ENCODE results near the gene PTPN6.

Gene PTPN6

DNA sequence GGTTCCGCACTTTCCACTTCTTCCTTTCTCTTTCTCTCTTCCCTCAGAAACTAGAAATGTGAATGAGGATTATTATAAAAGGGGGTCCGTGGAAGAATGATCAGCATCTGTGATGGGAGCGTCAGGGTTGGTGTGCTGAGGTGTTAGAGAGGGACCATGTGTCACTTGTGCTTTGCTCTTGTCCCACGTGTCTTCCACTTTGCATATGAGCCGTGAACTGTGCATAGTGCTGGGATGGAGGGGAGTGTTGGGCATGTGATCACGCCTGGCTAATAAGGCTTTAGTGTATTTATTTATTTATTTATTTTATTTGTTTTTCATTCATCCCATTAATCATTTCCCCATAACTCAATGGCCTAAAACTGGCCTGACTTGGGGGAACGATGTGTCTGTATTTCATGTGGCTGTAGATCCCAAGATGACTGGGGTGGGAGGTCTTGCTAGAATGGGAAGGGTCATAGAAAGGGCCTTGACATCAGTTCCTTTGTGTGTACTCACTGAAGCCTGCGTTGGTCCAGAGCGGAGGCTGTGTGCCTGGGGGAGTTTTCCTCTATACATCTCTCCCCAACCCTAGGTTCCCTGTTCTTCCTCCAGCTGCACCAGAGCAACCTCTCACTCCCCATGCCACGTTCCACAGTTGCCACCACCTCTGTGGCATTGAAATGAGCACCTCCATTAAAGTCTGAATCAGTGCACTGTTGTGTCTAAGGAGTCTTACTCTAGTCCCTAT lies 28.0 kb upstream of the PTPN6 start:
- DNase-seq = no peak

GRCh38 chr12:6923851-6924250 lies 27.3 kb upstream of the PTPN6 start:
- DNase-seq = no peak

DNA sequence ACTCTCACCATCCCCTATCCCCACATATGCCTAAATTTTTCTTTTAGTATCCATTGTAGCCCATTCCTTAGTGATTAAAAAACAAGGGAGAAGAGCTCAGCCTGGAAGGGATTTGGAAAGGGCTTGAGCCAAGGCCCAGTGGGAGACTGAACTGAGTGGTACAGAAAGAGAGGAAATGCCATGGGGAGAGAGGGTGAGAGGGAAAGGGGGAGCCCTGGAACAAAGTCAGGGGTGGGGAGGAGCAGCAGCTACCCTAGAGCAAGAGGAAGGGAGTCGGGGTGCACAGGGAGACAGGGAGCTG lies 26.0 kb upstream of the PTPN6 start:
- no peak for DNase-seq

- peak; percentile 83 for DNase-seq
These were observed 25.4 kb upstream of the PTPN6 start for GRCh38 chr12:6925540-6926279.

DNA sequence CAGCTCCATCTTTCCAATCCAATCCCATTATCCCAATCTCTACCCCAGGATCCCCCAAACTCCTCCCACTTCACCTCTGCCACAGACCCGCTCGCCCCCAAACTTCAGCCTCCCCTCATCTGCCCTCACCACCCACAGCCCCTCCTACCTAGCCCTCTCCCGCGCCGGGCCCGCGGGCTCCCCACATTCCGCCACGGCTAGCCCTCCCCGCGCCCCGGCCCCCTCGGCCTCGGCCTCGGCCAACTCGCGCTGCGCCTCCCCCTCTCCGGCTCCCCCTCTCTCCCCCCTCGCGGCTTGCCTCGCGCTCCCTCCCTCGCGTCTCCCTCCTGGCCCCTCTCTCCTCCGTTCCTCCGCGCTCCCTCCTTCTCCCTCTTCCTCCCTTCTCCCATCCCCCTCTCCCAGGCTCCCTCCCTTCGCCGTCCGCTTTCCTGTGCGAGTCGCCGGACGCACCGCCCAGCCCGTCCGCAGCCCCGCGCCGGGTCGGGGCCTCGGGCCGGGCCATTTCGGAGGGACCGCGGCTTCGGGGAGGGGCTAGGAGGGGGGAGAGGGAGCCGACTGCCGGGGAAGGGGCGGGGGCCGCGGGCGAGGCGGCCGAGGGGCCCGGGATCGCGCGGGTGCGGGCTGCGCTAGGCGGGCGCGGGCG lies 23.7 kb upstream of the PTPN6 start, which contains the start of gene ATN1:
Gene ATN1, plus strand, starts transcription at position 581 of the 643 bp plus-strand sequence. CDS start 6,043 bp downstream, outside the sequence.
- peak; percentile 96 for DNase-seq

GRCh38 chr12:6928022-6928702 lies 23.0 kb upstream of the PTPN6 start:
- DNase-seq = peak; percentile 63

DNA sequence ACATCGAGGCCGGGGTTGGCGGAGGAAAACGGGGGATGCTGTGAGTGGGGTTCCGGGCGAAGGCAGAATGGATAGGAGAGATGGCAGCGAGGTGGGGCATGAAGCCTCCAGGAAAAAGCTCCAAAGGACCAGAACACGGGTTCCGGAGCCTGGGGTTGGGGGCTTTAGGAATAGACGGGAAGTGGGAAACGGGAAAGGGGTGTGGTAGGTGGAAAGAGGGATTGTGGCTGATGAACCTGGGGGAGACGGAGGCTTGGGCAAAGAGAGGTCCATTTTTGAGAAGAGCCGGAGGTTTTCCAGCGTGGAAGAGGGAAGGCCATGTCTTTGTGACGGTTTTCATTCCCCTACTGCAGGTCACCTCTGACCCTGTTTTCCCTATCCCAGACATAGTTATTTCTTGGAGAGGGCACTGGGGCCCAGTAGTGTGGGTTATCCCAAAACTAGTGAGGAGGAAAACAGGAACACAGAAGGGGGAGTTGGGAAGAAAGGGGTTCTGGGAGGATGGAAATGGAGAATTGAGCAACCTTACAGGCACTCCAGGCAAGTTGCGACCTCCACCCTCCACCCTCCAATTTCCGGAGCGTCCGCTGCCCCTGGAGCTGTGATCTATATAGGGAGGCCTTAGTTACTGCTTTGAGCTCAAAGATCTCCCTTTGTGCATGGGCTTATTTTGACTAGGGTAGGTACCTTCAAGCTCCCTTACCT lies 22.3 kb upstream of the PTPN6 start:
- no peak for DNase-seq

DNA sequence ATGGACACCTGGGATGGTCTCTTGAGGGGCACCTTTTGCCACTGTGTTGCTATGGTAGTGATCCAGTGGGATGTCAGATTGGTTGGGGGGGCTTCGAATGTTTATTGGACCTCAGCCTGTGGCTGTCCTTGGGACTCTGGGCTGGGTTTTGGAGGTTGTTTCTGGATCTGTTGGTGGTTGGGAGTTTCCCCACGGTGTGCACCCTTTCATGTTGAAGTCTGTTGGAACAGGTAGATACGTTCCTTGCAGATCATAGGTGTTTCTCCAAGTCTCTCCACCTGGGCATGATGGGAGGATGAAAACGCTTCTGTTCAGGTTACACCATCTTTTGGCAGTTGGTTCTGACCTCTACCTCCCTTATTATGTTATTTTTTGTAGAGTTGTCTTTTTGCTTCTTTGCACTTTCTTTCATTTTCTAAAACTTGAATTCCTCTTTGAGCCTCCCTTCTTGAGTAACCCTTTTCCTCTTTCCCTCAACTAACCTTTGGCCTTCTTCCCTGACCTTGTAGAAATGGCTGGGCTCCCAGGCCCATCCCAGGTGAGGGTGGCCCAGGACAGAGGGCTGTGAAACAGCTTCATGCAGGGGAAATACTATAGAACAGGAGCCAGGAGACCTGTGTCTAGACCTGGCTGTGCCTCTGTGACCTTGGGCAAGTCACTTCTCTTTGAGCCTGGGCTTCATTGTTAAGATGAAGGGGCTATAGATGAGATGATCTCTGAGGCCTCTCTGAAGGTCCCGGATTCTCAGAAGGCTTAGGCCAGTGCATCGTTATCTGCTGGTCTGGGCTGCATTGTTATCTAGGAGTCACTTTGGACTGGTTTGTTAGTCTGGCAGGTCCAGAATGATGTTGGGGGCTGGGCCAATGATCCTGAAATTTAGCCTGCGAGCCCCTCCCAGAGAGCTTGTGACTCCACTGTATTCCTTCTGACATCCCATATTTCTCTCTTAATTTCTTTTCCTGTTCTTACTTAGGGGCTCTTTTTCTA lies 21.4 kb upstream of the PTPN6 start:
- DNase-seq = no peak

GRCh38 chr12:6932766-6933165 lies 18.4 kb upstream of the PTPN6 start:
- DNase-seq = no peak

DNA sequence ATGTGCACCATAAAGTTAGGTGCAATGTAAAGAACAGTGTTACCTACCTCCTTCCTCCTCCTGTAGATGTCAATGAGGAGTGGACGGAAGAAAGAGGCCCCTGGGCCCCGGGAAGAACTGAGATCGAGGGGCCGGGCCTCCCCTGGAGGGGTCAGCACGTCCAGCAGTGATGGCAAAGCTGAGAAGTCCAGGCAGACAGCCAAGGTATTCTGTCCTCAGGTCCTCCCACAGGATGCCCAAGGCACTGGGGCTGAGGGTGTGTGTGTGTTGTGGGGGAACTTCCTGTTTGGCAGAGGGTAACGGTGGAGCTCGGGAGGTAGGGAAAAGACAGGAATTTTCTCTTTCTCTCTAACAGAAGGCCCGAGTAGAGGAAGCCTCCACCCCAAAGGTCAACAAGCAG lies 17.0 kb upstream of the PTPN6 start:
- no peak for DNase-seq

GRCh38 chr12:6935371-6936193 lies 15.6 kb upstream of the PTPN6 start:
- no peak for DNase-seq

DNA sequence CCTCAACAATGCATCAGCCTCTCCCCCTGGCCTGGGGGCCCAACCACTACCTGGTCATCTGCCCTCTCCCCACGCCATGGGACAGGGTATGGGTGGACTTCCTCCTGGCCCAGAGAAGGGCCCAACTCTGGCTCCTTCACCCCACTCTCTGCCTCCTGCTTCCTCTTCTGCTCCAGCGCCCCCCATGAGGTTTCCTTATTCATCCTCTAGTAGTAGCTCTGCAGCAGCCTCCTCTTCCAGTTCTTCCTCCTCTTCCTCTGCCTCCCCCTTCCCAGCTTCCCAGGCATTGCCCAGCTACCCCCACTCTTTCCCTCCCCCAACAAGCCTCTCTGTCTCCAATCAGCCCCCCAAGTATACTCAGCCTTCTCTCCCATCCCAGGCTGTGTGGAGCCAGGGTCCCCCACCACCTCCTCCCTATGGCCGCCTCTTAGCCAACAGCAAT lies 14.9 kb upstream of the PTPN6 start:
- no peak for DNase-seq

GRCh38 chr12:6936636-6937480 lies 14.3 kb upstream of the PTPN6 start:
- peak; percentile 52 for DNase-seq

DNA sequence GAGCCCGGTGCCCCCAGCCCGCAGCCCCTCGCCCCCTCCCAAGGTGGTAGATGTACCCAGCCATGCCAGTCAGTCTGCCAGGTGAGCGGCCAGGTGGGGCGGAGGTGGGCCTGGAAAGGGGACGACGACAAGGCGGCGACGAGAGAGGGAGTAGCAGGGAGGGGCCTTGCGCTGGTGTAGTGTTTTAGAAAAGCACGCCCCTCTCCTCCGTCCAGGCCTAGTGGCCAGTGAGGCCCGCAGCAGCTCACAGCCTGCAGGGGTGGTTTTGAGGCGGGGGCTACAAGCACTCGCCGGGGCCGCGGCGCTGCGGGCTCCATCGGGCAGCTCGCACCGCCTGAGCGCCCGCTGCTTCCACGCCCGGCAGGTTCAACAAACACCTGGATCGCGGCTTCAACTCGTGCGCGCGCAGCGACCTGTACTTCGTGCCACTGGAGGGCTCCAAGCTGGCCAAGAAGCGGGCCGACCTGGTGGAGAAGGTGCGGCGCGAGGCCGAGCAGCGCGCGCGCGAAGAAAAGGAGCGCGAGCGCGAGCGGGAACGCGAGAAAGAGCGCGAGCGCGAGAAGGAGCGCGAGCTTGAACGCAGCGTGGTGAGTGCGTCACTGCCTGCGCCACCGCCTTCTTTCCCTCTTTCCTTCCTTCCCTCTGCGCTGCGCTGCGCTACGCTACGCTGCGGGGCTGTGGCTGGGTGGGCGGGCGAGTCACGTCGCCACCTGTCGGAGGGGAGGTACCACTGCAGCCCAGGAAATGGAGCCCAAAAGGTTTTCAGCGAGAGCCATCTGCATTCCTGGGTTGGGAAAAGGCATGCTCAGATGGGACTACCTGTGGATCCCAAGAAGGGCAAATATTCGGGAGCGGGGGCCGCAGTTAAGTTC lies 13.4 kb upstream of the PTPN6 start:
- peak; percentile 98 for DNase-seq

- no peak for DNase-seq
These were observed 12.6 kb upstream of the PTPN6 start for GRCh38 chr12:6938353-6939190.

DNA sequence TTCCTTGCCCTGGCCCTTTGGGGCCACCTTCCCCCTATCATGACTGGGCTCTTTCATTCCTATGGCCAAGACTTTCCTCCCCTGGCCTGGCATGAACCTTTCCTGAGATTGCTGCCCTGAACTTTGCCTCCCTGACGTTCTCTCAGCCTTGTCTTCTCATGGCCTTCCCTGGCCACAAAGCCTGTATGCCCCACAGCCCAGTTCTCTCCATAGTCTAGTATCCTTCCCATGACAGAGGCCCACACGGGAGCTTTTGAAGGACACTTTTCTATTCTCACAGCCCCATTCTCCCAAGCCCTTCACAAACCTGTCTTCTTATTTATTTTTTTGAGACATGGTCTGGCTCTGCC lies 12.0 kb upstream of the PTPN6 start:
- DNase-seq = no peak

DNA sequence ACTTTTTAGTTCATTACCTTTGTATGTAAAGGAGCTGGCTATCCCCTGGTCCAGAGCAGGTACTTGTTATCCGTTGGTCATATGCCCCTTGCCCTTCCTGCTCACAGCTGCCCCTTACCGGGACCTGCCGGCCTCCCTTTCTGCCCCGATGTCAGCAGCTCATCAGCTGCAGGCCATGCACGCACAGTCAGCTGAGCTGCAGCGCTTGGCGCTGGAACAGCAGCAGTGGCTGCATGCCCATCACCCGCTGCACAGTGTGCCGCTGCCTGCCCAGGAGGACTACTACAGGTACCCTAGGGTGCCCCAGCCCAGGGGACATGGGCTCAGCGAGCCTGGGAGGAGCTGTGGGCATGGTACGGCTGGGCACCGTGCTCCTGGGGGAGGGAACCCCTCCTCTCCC lies 9.9 kb upstream of the PTPN6 start:
- DNase-seq = no peak

- no peak for DNase-seq
These were observed 9.4 kb upstream of the PTPN6 start for GRCh38 chr12:6941782-6942181.
